ENCODE measurements around the gene SLC37A3.
A peak's percentile ranks its signal among the peaks of the same experiment; 100 is the strongest.

The SLC37A3 gene

GRCh38 chr7:140400381-140400780, 2.1 kb upstream of the SLC37A3 start:
- no peak for DNase-seq (ENCODE audit: low read depth in 3 of 3)

GRCh38 chr7:140398821-140399220, 491 bp upstream of the SLC37A3 start:
- DNase-seq (ENCODE audit: low read depth in 3 of 3), result no peak

GRCh38 chr7:140393756-140394306, 4.5 kb downstream of the SLC37A3 start:
- DNase-seq (ENCODE audit: low read depth in 3 of 3), result no peak

- DNase-seq (ENCODE audit: low read depth in 3 of 3), result no peak
Observed at GRCh38 chr7:140391634-140392033, 6.7 kb downstream of the SLC37A3 start.

- DNase-seq (ENCODE audit: low read depth in 3 of 3), result no peak
Observed at GRCh38 chr7:140390466-140391190, 7.7 kb downstream of the SLC37A3 start.

GRCh38 chr7:140390034-140390433, 8.3 kb downstream of the SLC37A3 start:
- DNase-seq (ENCODE audit: low read depth in 3 of 3), result no peak

- no peak for DNase-seq (ENCODE audit: low read depth in 3 of 3)
Observed at GRCh38 chr7:140389445-140389844, 8.9 kb downstream of the SLC37A3 start.

- DNase-seq (ENCODE audit: low read depth in 3 of 3), result no peak
Observed at GRCh38 chr7:140384894-140385545, 13.3 kb downstream of the SLC37A3 start.

GRCh38 chr7:140383954-140384713, 14.2 kb downstream of the SLC37A3 start:
- DNase-seq (ENCODE audit: low read depth in 3 of 3), result no peak

GRCh38 chr7:140375892-140376730, 22.2 kb downstream of the SLC37A3 start:
- no peak for DNase-seq (ENCODE audit: low read depth in 3 of 3)

- no peak for DNase-seq (ENCODE audit: low read depth in 3 of 3)
Observed at GRCh38 chr7:140375323-140375722, 23.0 kb downstream of the SLC37A3 start.

GRCh38 chr7:140369294-140369693, 29.0 kb downstream of the SLC37A3 start:
- no peak for DNase-seq (ENCODE audit: low read depth in 3 of 3)

GRCh38 chr7:140367528-140367927, 30.8 kb downstream of the SLC37A3 start:
- DNase-seq (ENCODE audit: low read depth in 3 of 3), result no peak

- no peak for DNase-seq (ENCODE audit: low read depth in 3 of 3)
Observed at GRCh38 chr7:140364819-140365218, 33.5 kb downstream of the SLC37A3 start.

GRCh38 chr7:140360697-140361229, 37.6 kb downstream of the SLC37A3 start:
- DNase-seq (ENCODE audit: low read depth in 3 of 3), result no peak

- peak in 2 of 3 experiments; percentile 5 to 15 for DNase-seq (ENCODE audit: low read depth in 3 of 3)
Observed at GRCh38 chr7:140358412-140359051, 39.8 kb downstream of the SLC37A3 start.

GRCh38 chr7:140358024-140358411, 40.3 kb downstream of the SLC37A3 start:
- DNase-seq (ENCODE audit: low read depth in 3 of 3), result no peak

GRCh38 chr7:140350056-140350455, 48.3 kb downstream of the SLC37A3 start:
- DNase-seq (ENCODE audit: low read depth in 3 of 3), result no peak

GRCh38 chr7:140349144-140349771, 49.1 kb downstream of the SLC37A3 start:
- DNase-seq (ENCODE audit: low read depth in 3 of 3), result no peak

GRCh38 chr7:140348161-140348849, 50.0 kb downstream of the SLC37A3 start:
- DNase-seq (ENCODE audit: low read depth in 3 of 3), result no peak
